Loucy (cell line): ENCODE data around the gene RBM19.

ENCODE experiments used
- H2AFZ ChIP-seq: fragments of 200-600 bp; sonication (generic); 2 replicates; pipeline ENCODE4 v1.6.0; 2016; ENCODE audit warnings: antibody characterized with exemption, mild to moderate bottlenecking, low read length, moderate library complexity
- H3F3A ChIP-seq: fragments of 200-600 bp; 2 replicates; pipeline ENCODE4 v1.6.0; 2016; ENCODE audit warnings: antibody characterized with exemption, low read depth, mild to moderate bottlenecking
- H3K27me3 ChIP-seq: fragments of 200-600 bp; sonication (generic); 2 replicates; pipeline ENCODE4 v1.6.1; 2014; ENCODE audit warnings: low read length, mild to moderate bottlenecking; ENCODE audit not compliant: insufficient read depth, poor library complexity, severe bottlenecking
- H3K36me3 ChIP-seq: fragments of 200-600 bp; sonication (generic); 2 replicates; pipeline ENCODE4 v1.6.1; 2016; ENCODE audit warnings: low read length; ENCODE audit not compliant: insufficient read depth
- H3K4me1 ChIP-seq: fragments of 200-600 bp; sonication (generic); 2 replicates; pipeline ENCODE4 v1.5.1; 2014; ENCODE audit warnings: low read length, mild to moderate bottlenecking; ENCODE audit not compliant: insufficient read depth, poor library complexity, severe bottlenecking
- H3K4me2 ChIP-seq: fragments of 200-600 bp; sonication (generic); 2 replicates; pipeline ENCODE4 v1.6.0; 2014; ENCODE audit warnings: antibody characterized with exemption, low read length, low read depth, mild to moderate bottlenecking; ENCODE audit not compliant: poor library complexity, severe bottlenecking
- H3K4me3 ChIP-seq: fragments of 200-600 bp; sonication (generic); 2 replicates; pipeline ENCODE4 v1.5.1; 2014; ENCODE audit warnings: low read length, mild to moderate bottlenecking, mixed read lengths; ENCODE audit not compliant: poor library complexity, severe bottlenecking
- H3K79me2 ChIP-seq: fragments of 200-600 bp; sonication (generic); 2 replicates; pipeline ENCODE4 v1.6.1; 2014; ENCODE audit warnings: low read length; ENCODE audit not compliant: insufficient read depth
- H3K9ac ChIP-seq: fragments of 200-600 bp; sonication (generic); 2 replicates; pipeline ENCODE4 v1.6.0; 2014; ENCODE audit warnings: mild to moderate bottlenecking, low read depth, low read length, moderate library complexity; ENCODE audit not compliant: poor library complexity, severe bottlenecking
- H3K9me2 ChIP-seq: fragments of 200-600 bp; sonication (generic); replicated peaks from 2 replicates; pipeline ENCODE4 v1.6.1; 2016; ENCODE audit warnings: low read depth, low read length, mixed read lengths
- H3K9me3 ChIP-seq: fragments of 200-600 bp; sonication (generic); 2 replicates; pipeline ENCODE4 v1.6.1; 2014; ENCODE audit warnings: mild to moderate bottlenecking, antibody characterized with exemption, low read length, low read depth; ENCODE audit not compliant: insufficient read depth
- H4K20me1 ChIP-seq: fragments of 200-600 bp; sonication (generic); 2 replicates; pipeline ENCODE4 v1.6.0; 2014; ENCODE audit warnings: antibody characterized with exemption, low read length, mild to moderate bottlenecking; ENCODE audit not compliant: insufficient read depth, poor library complexity, severe bottlenecking
- CTCF ChIP-seq: fragments of 200-600 bp; sonication (generic); conservative IDR thresholded peaks from 2 replicates; pipeline ENCODE4 v1.5.1; 2014; ENCODE audit warnings: mild to moderate bottlenecking, antibody characterized with exemption, low read length
- EZH2phosphoT487 ChIP-seq: fragments of 200-600 bp; IDR thresholded peaks from 2 replicates; pipeline ENCODE4 v1.6.1; 2018; ENCODE audit warnings: antibody characterized with exemption, mild to moderate bottlenecking, moderate library complexity, borderline replicate concordance

The RBM19 gene

GRCh38 chr12:113855998-113856397 is 110.1 kb downstream of the RBM19 start:
- TF ChIP-seq CTCF (no peak), EZH2phosphoT487 (no peak)
- no peaks in the 10 kb centered on the region for H3K9me3 ChIP-seq
- no peaks in the 10 kb centered on the region for H3K4me1 ChIP-seq
- H3K36me3 ChIP-seq: peaks cover 13% of the 10 kb centered on the region; the same call in 1 of the 2 replicates
- no peaks in the 10 kb centered on the region for H4K20me1 ChIP-seq
- H2AFZ ChIP-seq: no peak overlapping the region
- no peak overlapping the region for H3K4me2 ChIP-seq
- H3K9me2 ChIP-seq: no peaks in the 10 kb centered on the region
- no peak overlapping the region for H3K9ac ChIP-seq
- no peaks in the 10 kb centered on the region for H3K79me2 ChIP-seq
- no peaks in the 10 kb centered on the region for H3K27me3 ChIP-seq
- no peaks in the 10 kb centered on the region for H3F3A ChIP-seq
- H3K4me3 ChIP-seq: no peak overlapping the region

- Histone ChIP-seq H3K36me3 (peaks cover 13% of the 10 kb centered on the region; the same call in 1 of the 2 replicates), H3K27me3 (no peaks in the 10 kb centered on the region), H2AFZ (no peak overlapping the region), H3F3A (no peaks in the 10 kb centered on the region), H3K4me1 (no peaks in the 10 kb centered on the region), H3K79me2 (no peaks in the 10 kb centered on the region), H3K4me2 (no peak overlapping the region), H4K20me1 (no peaks in the 10 kb centered on the region), H3K9me3 (no peaks in the 10 kb centered on the region), H3K9me2 (no peaks in the 10 kb centered on the region), H3K4me3 (no peak overlapping the region), H3K9ac (no peak overlapping the region)
- TF ChIP-seq CTCF (no peak), EZH2phosphoT487 (no peak)
Observed at GRCh38 chr12:113854385-113855142, 111.6 kb downstream of the RBM19 start.

- no peak overlapping the region for H2AFZ ChIP-seq
- peaks cover 13% of the 10 kb centered on the region; the same call in 1 of the 2 replicates for H3K36me3 ChIP-seq
- H4K20me1 ChIP-seq: no peaks in the 10 kb centered on the region
- no peaks in the 10 kb centered on the region for H3F3A ChIP-seq
- no peaks in the 10 kb centered on the region for H3K9me3 ChIP-seq
- TF ChIP-seq EZH2phosphoT487: no peak
- no peak for TF ChIP-seq CTCF
- H3K4me1 ChIP-seq: no peaks in the 10 kb centered on the region
- H3K79me2 ChIP-seq: no peaks in the 10 kb centered on the region
- H3K4me2 ChIP-seq: no peak overlapping the region
- no peaks in the 10 kb centered on the region for H3K9me2 ChIP-seq
- H3K4me3 ChIP-seq: no peak overlapping the region
- H3K27me3 ChIP-seq: no peaks in the 10 kb centered on the region
- H3K9ac ChIP-seq: no peak overlapping the region
Observed at GRCh38 chr12:113853491-113853890, 112.6 kb downstream of the RBM19 start.
